Measurements from ENCODE around the gene SAMD15.
"Not testable (repeated sequence)": the region's sequence is repeated elsewhere in the genome, so short reads cannot be mapped to it uniquely, and the experiment has no call there.

SAMD15 gene

GRCh38 chr14:77376771-77377501 lies at the start of gene SAMD15, which contains the start of gene TMED8:
SAMD15 (plus strand) TSS chr14:77377379; CDS start chr14:77377419, 40 bp downstream.
TMED8 (minus strand) TSS chr14:77377094; CDS start chr14:77377053, 41 bp downstream.
- DNase-seq (ENCODE audit: low spot score): peak; percentile 96

GRCh38 chr14:77329872-77330271 lies 47.3 kb upstream of the SAMD15 start:
- no peak for DNase-seq (ENCODE audit: low spot score)

- DNase-seq (ENCODE audit: low spot score): no peak
These were observed 41.6 kb upstream of the SAMD15 start for GRCh38 chr14:77335576-77335975.

- not testable (repeated sequence) for DNase-seq (ENCODE audit: low spot score)
These were observed 39.9 kb upstream of the SAMD15 start for GRCh38 chr14:77337255-77337654.

- DNase-seq (ENCODE audit: low spot score): no peak
These were observed 39.3 kb upstream of the SAMD15 start for GRCh38 chr14:77337880-77338279.

GRCh38 chr14:77338302-77338701 lies 38.9 kb upstream of the SAMD15 start:
- DNase-seq (ENCODE audit: low spot score): no peak

GRCh38 chr14:77339407-77339806 lies 37.8 kb upstream of the SAMD15 start:
- peak; percentile 74 for DNase-seq (ENCODE audit: low spot score)

GRCh38 chr14:77340389-77340788 lies 36.8 kb upstream of the SAMD15 start:
- DNase-seq (ENCODE audit: low spot score): no peak

- DNase-seq (ENCODE audit: low spot score): no peak
These were observed 34.3 kb upstream of the SAMD15 start for GRCh38 chr14:77342726-77343397.

GRCh38 chr14:77343662-77344061 lies 33.5 kb upstream of the SAMD15 start:
- DNase-seq (ENCODE audit: low spot score): no peak

GRCh38 chr14:77344377-77344996 lies 32.7 kb upstream of the SAMD15 start:
- DNase-seq (ENCODE audit: low spot score): no peak

- no peak for DNase-seq (ENCODE audit: low spot score)
These were observed 30.7 kb upstream of the SAMD15 start for GRCh38 chr14:77346495-77346894.

- no peak for DNase-seq (ENCODE audit: low spot score)
These were observed 29.4 kb upstream of the SAMD15 start for GRCh38 chr14:77347751-77348150.

GRCh38 chr14:77353469-77354141 lies 23.6 kb upstream of the SAMD15 start:
- DNase-seq (ENCODE audit: low spot score): no peak

GRCh38 chr14:77355811-77356210 lies 21.4 kb upstream of the SAMD15 start:
- DNase-seq (ENCODE audit: low spot score): no peak

- no peak for DNase-seq (ENCODE audit: low spot score)
These were observed 20.3 kb upstream of the SAMD15 start for GRCh38 chr14:77356899-77357298.

- no peak for DNase-seq (ENCODE audit: low spot score)
These were observed 17.6 kb upstream of the SAMD15 start for GRCh38 chr14:77359626-77360025.

GRCh38 chr14:77364146-77364545 lies 13.0 kb upstream of the SAMD15 start:
- no peak for DNase-seq (ENCODE audit: low spot score)

GRCh38 chr14:77369285-77369684 lies 7.9 kb upstream of the SAMD15 start:
- no peak for DNase-seq (ENCODE audit: low spot score)

- no peak for DNase-seq (ENCODE audit: low spot score)
These were observed 4.8 kb upstream of the SAMD15 start for GRCh38 chr14:77372304-77372841.

GRCh38 chr14:77375164-77375950 lies 1.8 kb upstream of the SAMD15 start:
- no peak for DNase-seq (ENCODE audit: low spot score)

Measured in GM03348 (cell line).